Liver (tissue), 9 donors: ENCODE measurements around the gene MSI2. TPM values are rescaled to one million over a fixed set of nuclear protein-coding genes. Genes with fewer than 3 reads are reported as not detected.

Source experiments
- DNase-seq: peaks from one replicate; pipeline ENCODE4 v3.0.0-alpha.2; 2017; ENCODE audit warnings: low spot score
- H3K27ac ChIP-seq, 2 donors: one replicate each; pipeline ENCODE4 v1.7.0; 2013; ENCODE audit warnings: inconsistent platforms in 2 of 2, low read length in 2 of 2, control low read depth in 1 of 2, low read depth in 1 of 2, mild to moderate bottlenecking in 1 of 2
- H3K27me3 ChIP-seq, 4 donors: one replicate each; pipeline versions ENCODE4 v1.6.1 to v1.7.0; 2013; ENCODE audit warnings: low read length in 3 of 4, inconsistent platforms in 1 of 4, mild to moderate bottlenecking in 1 of 4, moderate library complexity in 1 of 4; ENCODE audit not compliant: control insufficient read depth in 4 of 4, insufficient read depth in 4 of 4
- H3K36me3 ChIP-seq, 4 donors: one replicate each; pipeline versions ENCODE4 v1.6.1 to v1.7.0; 2013; ENCODE audit warnings: low read length in 3 of 4, mild to moderate bottlenecking in 3 of 4, low read depth in 1 of 4, moderate library complexity in 1 of 4; ENCODE audit not compliant: control insufficient read depth in 4 of 4, insufficient read depth in 3 of 4
- H3K4me1 ChIP-seq, 4 donors: one replicate each; pipeline versions ENCODE4 v1.6.1 to v1.7.0; 2013; ENCODE audit warnings: low read length in 3 of 4, mild to moderate bottlenecking in 3 of 4, moderate library complexity in 1 of 4; ENCODE audit not compliant: control insufficient read depth in 4 of 4, insufficient read depth in 4 of 4
- H3K4me3 ChIP-seq, 3 donors: one replicate each; pipeline versions ENCODE4 v1.6.1 to v1.7.0; 2013; ENCODE audit warnings: low read length in 3 of 3, control low read depth in 1 of 3, low read depth in 1 of 3, mild to moderate bottlenecking in 1 of 3
- H3K9ac ChIP-seq, 2 donors: one replicate each; pipeline ENCODE4 v1.7.0; 2013; ENCODE audit warnings: low read length in 2 of 2, mild to moderate bottlenecking in 2 of 2, moderate library complexity in 2 of 2, control low read depth in 1 of 2, low read depth in 1 of 2
- H3K9me3 ChIP-seq, 4 donors: one replicate each; pipeline versions ENCODE4 v1.6.1 to v1.7.0; 2013; ENCODE audit warnings: low read length in 3 of 4; ENCODE audit not compliant: control insufficient read depth in 4 of 4
- EGR1 ChIP-seq, 2 donors: IDR thresholded peaks; 2 replicates each; pipeline ENCODE4 v1.6.1; 2016 to 2018; ENCODE audit warnings: antibody characterized with exemption in 2 of 2, low read depth in 2 of 2
- FOXA1 ChIP-seq: IDR thresholded peaks from 2 replicates; pipeline ENCODE4 v1.6.1; 2016; ENCODE audit warnings: antibody characterized with exemption
- FOXA2 ChIP-seq: IDR thresholded peaks from 2 replicates; pipeline ENCODE4 v1.6.1; 2016; ENCODE audit warnings: antibody characterized with exemption
- GABPA ChIP-seq, 2 donors: IDR thresholded peaks in 1 of 2; conservative IDR thresholded peaks in 1 of 2; 2 replicates each; pipeline ENCODE4 v1.6.1; 2016; ENCODE audit warnings: antibody characterized with exemption in 2 of 2, mild to moderate bottlenecking in 1 of 2, moderate library complexity in 1 of 2
- HNF4A ChIP-seq, 2 donors: conservative IDR thresholded peaks; 2 replicates each; pipeline ENCODE4 v1.6.1; 2016; ENCODE audit warnings: antibody characterized with exemption in 2 of 2, mild to moderate bottlenecking in 2 of 2
- HNF4G ChIP-seq: IDR thresholded peaks from 2 replicates; pipeline ENCODE4 v1.6.1; 2016; ENCODE audit warnings: antibody characterized with exemption
- JUND ChIP-seq, 2 donors: IDR thresholded peaks; 2 replicates each; pipeline ENCODE4 v1.6.1; 2016; ENCODE audit warnings: antibody characterized with exemption in 2 of 2
- MAX ChIP-seq: IDR thresholded peaks from 2 replicates; pipeline ENCODE4 v1.6.1; 2016; ENCODE audit warnings: antibody characterized with exemption
- NR2F2 ChIP-seq: IDR thresholded peaks from 2 replicates; pipeline ENCODE4 v1.6.1; 2016; ENCODE audit warnings: antibody characterized with exemption
- RAD21 ChIP-seq, 2 donors: IDR thresholded peaks; 2 replicates each; pipeline ENCODE4 v1.6.1; 2016; ENCODE audit warnings: antibody characterized with exemption in 2 of 2, mild to moderate bottlenecking in 2 of 2
- REST ChIP-seq: IDR thresholded peaks from 2 replicates; pipeline ENCODE4 v1.6.1; 2016; ENCODE audit warnings: antibody characterized with exemption, mild to moderate bottlenecking
- RXRA ChIP-seq, 2 donors: IDR thresholded peaks; 2 replicates each; pipeline ENCODE4 v1.6.1; 2017 to 2018; ENCODE audit warnings: antibody characterized with exemption in 2 of 2, mild to moderate bottlenecking in 1 of 2
- SP1 ChIP-seq: IDR thresholded peaks from 2 replicates; pipeline ENCODE4 v1.6.1; 2018; ENCODE audit warnings: antibody characterized with exemption, mild to moderate bottlenecking
- TAF1 ChIP-seq: conservative IDR thresholded peaks from 2 replicates; pipeline ENCODE4 v1.6.1; 2016; ENCODE audit warnings: antibody characterized with exemption, mild to moderate bottlenecking
- YY1 ChIP-seq: IDR thresholded peaks from 2 replicates; pipeline ENCODE4 v1.6.1; 2016; ENCODE audit warnings: antibody characterized with exemption, mild to moderate bottlenecking
- ZBTB33 ChIP-seq: IDR thresholded peaks from 2 replicates; pipeline ENCODE4 v1.6.1; 2016; ENCODE audit warnings: antibody characterized with exemption
- WGBS: extraction: QIAGEN DNeasy Blood & Tissue Kit; methylation state at CpG from one replicate; pipeline ENCODE4 v1.1.7; 2013; 5-methylcytosine and 5-hydroxymethylcytosine counted together
- polyA plus RNA-seq, 2 donors: library from polyadenylated mRNA; stranded (reverse) in 1 of 2; unstranded in 1 of 2; fragments of 200-250 nt in 1 of 2; fragments of >200 nt in 1 of 2; fragmentation: Nextera tagmentation in 1 of 2; extraction: Ambion mirVana in 1 of 2; gene quantifications; one replicate each; pipeline versions ENCODE4 v1.2.1 to v1.2.3, GENCODE V29; 2013 to 2015
- total RNA-seq, 2 donors: library from RNA; depleted of rRNA; stranded (reverse); fragments of >200 nt; gene quantifications; one replicate each; pipeline ENCODE4 v1.2.3, GENCODE V29; 2014
- TF ChIP-seq, protein P1 (sequence below): IDR thresholded peaks from 2 replicates; pipeline ENCODE4 v1.6.1; 2016; ENCODE audit warnings: antibody characterized with exemption
- TF ChIP-seq, protein P2 (sequence below): fragments of 150-350 bp; IDR thresholded peaks from 2 replicates; pipeline ENCODE4 v1.5.1; 2017; ENCODE audit warnings: improper control_type of control experiment, low read depth, low read length; ENCODE audit not compliant: missing input control
- donor health status: healthy.
- donor health status: healthy.
- donor health status: healthy.
- donor health status: healthy.
- donor health status: healthy.

MSI2 gene
- total and polyA plus RNA-seq, 4 donors, result 5.7 to 15.6 (median 9.2) TPM

DNA sequence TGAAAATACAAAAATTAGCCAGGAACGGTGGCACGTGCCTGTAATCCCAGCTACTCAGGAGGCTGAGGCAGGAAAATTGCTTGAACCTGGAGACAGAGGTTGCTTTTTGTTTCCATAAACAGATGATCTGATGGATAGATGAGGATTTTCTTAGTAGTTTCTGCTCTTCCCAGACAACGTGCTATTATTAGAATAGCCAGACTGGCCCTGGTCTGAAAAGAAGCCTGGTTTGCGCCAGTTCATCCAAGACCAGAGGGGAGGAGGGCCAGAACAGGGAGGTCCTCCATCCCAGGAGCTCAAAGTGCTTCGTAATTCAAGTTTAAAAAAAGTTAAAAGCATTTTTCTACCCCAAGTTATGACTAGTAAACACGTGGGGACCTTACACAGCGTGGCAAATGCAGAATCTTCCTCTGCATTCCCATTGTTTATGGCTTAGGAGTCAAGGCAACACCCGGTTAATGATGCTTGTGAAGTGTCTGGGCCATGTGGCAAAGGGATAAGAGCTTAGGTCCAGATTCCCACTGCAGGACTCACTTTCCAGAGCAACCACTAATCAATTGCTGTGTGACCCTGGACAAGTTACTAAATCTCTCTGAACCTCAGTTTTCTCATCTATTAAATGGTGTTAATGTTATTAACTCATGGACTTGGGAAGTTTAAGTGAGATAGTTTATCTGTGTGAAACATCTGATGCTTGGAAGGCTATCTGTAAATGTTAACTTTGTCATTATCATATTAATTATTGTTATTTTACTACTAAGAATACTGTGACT, 283.4 kb downstream of the MSI2 start:
- Histone ChIP-seq H3K9me3 (no peaks in the 10 kb centered on the region), H3K36me3 (no peaks in the 10 kb centered on the region), H3K27me3 (no peaks in the 10 kb centered on the region), H3K4me3 (no peak overlapping the region), H3K9ac (no peak overlapping the region), H3K27ac (no peak overlapping the region), H3K4me1 (peaks cover 0 to 12% (median 5%) of the 10 kb centered on the region in 4 donors)
- DNase-seq, result no peak
- 85% methylated on average over 8 of the region's 8 CpGs for WGBS
- no peak for TF ChIP-seq ZBTB33
- TF ChIP-seq TAF1, result no peak
- TF ChIP-seq NR2F2, result no peak
- TF ChIP-seq MAX, result no peak
- TF ChIP-seq, protein P1, sequence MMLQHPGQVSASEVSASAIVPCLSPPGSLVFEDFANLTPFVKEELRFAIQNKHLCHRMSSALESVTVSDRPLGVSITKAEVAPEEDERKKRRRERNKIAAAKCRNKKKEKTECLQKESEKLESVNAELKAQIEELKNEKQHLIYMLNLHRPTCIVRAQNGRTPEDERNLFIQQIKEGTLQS, result no peak
- TF ChIP-seq RAD21 (IDR thresholded peaks at IDR 0.05), result no peak
- no peak for TF ChIP-seq YY1
- TF ChIP-seq RXRA (IDR thresholded peaks at IDR 0.05), result no peak
- TF ChIP-seq, protein P2, sequence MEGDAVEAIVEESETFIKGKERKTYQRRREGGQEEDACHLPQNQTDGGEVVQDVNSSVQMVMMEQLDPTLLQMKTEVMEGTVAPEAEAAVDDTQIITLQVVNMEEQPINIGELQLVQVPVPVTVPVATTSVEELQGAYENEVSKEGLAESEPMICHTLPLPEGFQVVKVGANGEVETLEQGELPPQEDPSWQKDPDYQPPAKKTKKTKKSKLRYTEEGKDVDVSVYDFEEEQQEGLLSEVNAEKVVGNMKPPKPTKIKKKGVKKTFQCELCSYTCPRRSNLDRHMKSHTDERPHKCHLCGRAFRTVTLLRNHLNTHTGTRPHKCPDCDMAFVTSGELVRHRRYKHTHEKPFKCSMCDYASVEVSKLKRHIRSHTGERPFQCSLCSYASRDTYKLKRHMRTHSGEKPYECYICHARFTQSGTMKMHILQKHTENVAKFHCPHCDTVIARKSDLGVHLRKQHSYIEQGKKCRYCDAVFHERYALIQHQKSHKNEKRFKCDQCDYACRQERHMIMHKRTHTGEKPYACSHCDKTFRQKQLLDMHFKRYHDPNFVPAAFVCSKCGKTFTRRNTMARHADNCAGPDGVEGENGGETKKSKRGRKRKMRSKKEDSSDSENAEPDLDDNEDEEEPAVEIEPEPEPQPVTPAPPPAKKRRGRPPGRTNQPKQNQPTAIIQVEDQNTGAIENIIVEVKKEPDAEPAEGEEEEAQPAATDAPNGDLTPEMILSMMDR, result no peak
- TF ChIP-seq HNF4G, result no peak
- no peak for TF ChIP-seq FOXA1
- no peak for TF ChIP-seq EGR1 (IDR thresholded peaks at IDR 0.05; ENCODE audit: low read depth in 2 of 2)
- no peak for TF ChIP-seq JUND (IDR thresholded peaks at IDR 0.05)
- TF ChIP-seq HNF4A (conservative IDR thresholded peaks at IDR 0.05), result no peak
- no peak for TF ChIP-seq SP1
- TF ChIP-seq GABPA (IDR thresholded peaks at IDR 0.05 in 1 of 2, conservative IDR thresholded peaks at IDR 0.05 in 1 of 2), result no peak
- TF ChIP-seq REST, result no peak
- TF ChIP-seq FOXA2, result no peak
